ENCODE results near the gene LCN12. TPM values are rescaled to one million over a fixed set of nuclear protein-coding genes. Genes with fewer than 3 reads are reported as not detected.

The LCN12 gene
- total RNA-seq, 1 experiment from 2014 or later: 4.2 TPM

- Histone ChIP-seq H3K4me3 (replicated peaks in 1 of 2; ENCODE audit: low read depth in 1 of 2, low read length in 2 of 2) (no peak overlapping the region), H3K36me3 (ENCODE audit: control insufficient read depth in 1 of 2, insufficient read depth in 2 of 2, low read length in 2 of 2) (peaks cover 17 to 41% of the 10 kb centered on the region in 2 experiments; a peak in 3 of 4 replicates), H3K9ac (ENCODE audit: low read length) (no peak overlapping the region), H4K20me1 (ENCODE audit: insufficient read depth) (no peaks in the 10 kb centered on the region), H3K27ac (ENCODE audit: low read depth, low read length) (no peak overlapping the region), H3K4me2 (ENCODE audit: low read length) (no peak overlapping the region), H2AFZ (ENCODE audit: low read depth, low read length, poor library complexity, severe bottlenecking) (no peak overlapping the region), H3K9me2 (ENCODE audit: insufficient read depth) (no peaks in the 10 kb centered on the region), H3K9me3 (ENCODE audit: control insufficient read depth in 1 of 2, insufficient read depth in 1 of 2, low read depth in 1 of 2, low read length in 2 of 2) (no peaks in the 10 kb centered on the region), H3K27me3 (ENCODE audit: insufficient read depth, low read length) (no peaks in the 10 kb centered on the region), H3K4me1 (ENCODE audit: control insufficient read depth in 1 of 2, insufficient read depth in 2 of 2, low read length in 2 of 2) (no peaks in the 10 kb centered on the region), H3K79me2 (ENCODE audit: insufficient read depth, low read length) (no peaks in the 10 kb centered on the region)
- DNase-seq (ENCODE audit: low read depth, low spot score) (no peak), ATAC-seq (no peak)
- RAD21 ChIA-PET (ENCODE audit: low non-redundant PET in 1 of 2, low total read pairs in 2 of 2, uncharacterized antibody in 2 of 2, unreplicated experiment in 2 of 2): no interaction called here
- CTCF ChIA-PET: no interaction called here
- intact Hi-C loops (cut with micrococcal nuclease): no loop called here
- no TSS peak for BruUV-seq (replicated peaks)
- POLR2A ChIA-PET: no interaction called here
- TF ChIP-seq MAX (IDR thresholded peaks at IDR 0.05) (no peak), EZH2phosphoT487 (IDR thresholded peaks at IDR 0.05; ENCODE audit: borderline replicate concordance) (no peak), TCF7L2 (IDR thresholded peaks at IDR 0.05; ENCODE audit: borderline replicate concordance, extremely low read depth, insufficient read depth, insufficient read length) (no peak), SRF (IDR thresholded peaks at IDR 0.05; ENCODE audit: low read depth) (no peak), JUND (IDR thresholded peaks at IDR 0.05) (no peak), EZH2 (IDR thresholded peaks at IDR 0.05) (no peak), ZFX (IDR thresholded peaks at IDR 0.05) (no peak)
Measured at GRCh38 chr9:136921307-136921706, 30.8 kb upstream of the LCN12 start.

- Histone ChIP-seq H3K36me3 (ENCODE audit: control insufficient read depth in 1 of 2, insufficient read depth in 2 of 2, low read length in 2 of 2) (peaks cover 17 to 38% of the 10 kb centered on the region in 2 experiments; a peak in 3 of 4 replicates), H3K4me2 (ENCODE audit: low read length) (no peak overlapping the region), H3K27me3 (ENCODE audit: insufficient read depth, low read length) (no peaks in the 10 kb centered on the region), H3K9ac (ENCODE audit: low read length) (no peak overlapping the region), H3K9me2 (ENCODE audit: insufficient read depth) (no peaks in the 10 kb centered on the region), H3K27ac (ENCODE audit: low read depth, low read length) (no peak overlapping the region), H3K79me2 (ENCODE audit: insufficient read depth, low read length) (no peaks in the 10 kb centered on the region), H2AFZ (ENCODE audit: low read depth, low read length, poor library complexity, severe bottlenecking) (no peak overlapping the region), H3K4me1 (ENCODE audit: control insufficient read depth in 1 of 2, insufficient read depth in 2 of 2, low read length in 2 of 2) (no peaks in the 10 kb centered on the region), H3K9me3 (ENCODE audit: control insufficient read depth in 1 of 2, insufficient read depth in 1 of 2, low read depth in 1 of 2, low read length in 2 of 2) (no peaks in the 10 kb centered on the region), H4K20me1 (ENCODE audit: insufficient read depth) (no peaks in the 10 kb centered on the region), H3K4me3 (replicated peaks in 1 of 2; ENCODE audit: low read depth in 1 of 2, low read length in 2 of 2) (no peak overlapping the region)
- BruUV-seq (replicated peaks): no TSS peak
- RAD21 ChIA-PET (ENCODE audit: low non-redundant PET in 1 of 2, low total read pairs in 2 of 2, uncharacterized antibody in 2 of 2, unreplicated experiment in 2 of 2): no interaction called here
- intact Hi-C loops (cut with micrococcal nuclease): no loop called here
- ATAC-seq: no peak
- CTCF ChIA-PET: no interaction called here
- no peak for TF ChIP-seq TCF7L2 (IDR thresholded peaks at IDR 0.05; ENCODE audit: borderline replicate concordance, extremely low read depth, insufficient read depth, insufficient read length)
- TF ChIP-seq, protein P1, sequence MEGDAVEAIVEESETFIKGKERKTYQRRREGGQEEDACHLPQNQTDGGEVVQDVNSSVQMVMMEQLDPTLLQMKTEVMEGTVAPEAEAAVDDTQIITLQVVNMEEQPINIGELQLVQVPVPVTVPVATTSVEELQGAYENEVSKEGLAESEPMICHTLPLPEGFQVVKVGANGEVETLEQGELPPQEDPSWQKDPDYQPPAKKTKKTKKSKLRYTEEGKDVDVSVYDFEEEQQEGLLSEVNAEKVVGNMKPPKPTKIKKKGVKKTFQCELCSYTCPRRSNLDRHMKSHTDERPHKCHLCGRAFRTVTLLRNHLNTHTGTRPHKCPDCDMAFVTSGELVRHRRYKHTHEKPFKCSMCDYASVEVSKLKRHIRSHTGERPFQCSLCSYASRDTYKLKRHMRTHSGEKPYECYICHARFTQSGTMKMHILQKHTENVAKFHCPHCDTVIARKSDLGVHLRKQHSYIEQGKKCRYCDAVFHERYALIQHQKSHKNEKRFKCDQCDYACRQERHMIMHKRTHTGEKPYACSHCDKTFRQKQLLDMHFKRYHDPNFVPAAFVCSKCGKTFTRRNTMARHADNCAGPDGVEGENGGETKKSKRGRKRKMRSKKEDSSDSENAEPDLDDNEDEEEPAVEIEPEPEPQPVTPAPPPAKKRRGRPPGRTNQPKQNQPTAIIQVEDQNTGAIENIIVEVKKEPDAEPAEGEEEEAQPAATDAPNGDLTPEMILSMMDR (IDR thresholded peaks at IDR 0.05 in 2 of 3, conservative IDR thresholded peaks at IDR 0.05 in 1 of 3; ENCODE audit: borderline replicate concordance in 1 of 3, insufficient read depth in 1 of 3, low read depth in 2 of 3, low read length in 2 of 3): no peak
- no peak for TF ChIP-seq ATF3 (IDR thresholded peaks at IDR 0.05)
- TF ChIP-seq RAD21 (IDR thresholded peaks at IDR 0.05; ENCODE audit: low read depth): no peak
- POLR2A ChIA-PET: no interaction called here
- no peak for DNase-seq (ENCODE audit: low read depth, low spot score)
Measured at GRCh38 chr9:136921718-136922117, 30.4 kb upstream of the LCN12 start.
